ACC112 (cell line): ENCODE measurements around the gene TRIM7.
"Not testable (repeated sequence)": the region's sequence is repeated elsewhere in the genome, so short reads cannot be mapped to it uniquely, and the experiment has no call there.

Experiments
- H2AFZ ChIP-seq: fragments of 200-600 bp; sonication (generic); one replicate; pipeline ENCODE4 v1.6.0; 2017; ENCODE audit warnings: antibody characterized with exemption, low read length; ENCODE audit not compliant: unreplicated experiment
- H3K27ac ChIP-seq: fragments of 200-600 bp; sonication (generic); 2 replicates; pipeline ENCODE4 v1.5.1; 2014; ENCODE audit warnings: low read depth, mild to moderate bottlenecking, antibody characterized with exemption, low read length, moderate library complexity
- H3K27me3 ChIP-seq: fragments of 200-600 bp; sonication (generic); 2 replicates; pipeline ENCODE4 v1.6.1; 2014; ENCODE audit warnings: mild to moderate bottlenecking, antibody characterized with exemption, low read length, moderate library complexity, mixed read lengths; ENCODE audit not compliant: insufficient read depth
- H3K36me3 ChIP-seq: fragments of 200-600 bp; sonication (generic); 2 replicates; pipeline ENCODE4 v1.6.1; 2016; ENCODE audit warnings: mild to moderate bottlenecking, antibody characterized with exemption, low read length, moderate library complexity, mixed read lengths; ENCODE audit not compliant: insufficient read depth
- H3K4me1 ChIP-seq: fragments of 200-600 bp; sonication (generic); one replicate; pipeline ENCODE4 v1.6.1; 2016; ENCODE audit warnings: low read length, mixed read lengths; ENCODE audit not compliant: insufficient read depth, unreplicated experiment, control insufficient read depth
- H3K4me3 ChIP-seq: fragments of 200-600 bp; sonication (generic); 2 replicates; pipeline ENCODE4 v1.5.1; 2014; ENCODE audit warnings: mild to moderate bottlenecking, low read depth, low read length
- H3K79me2 ChIP-seq: fragments of 200-600 bp; sonication (generic); one replicate; pipeline ENCODE4 v1.6.0; 2016; ENCODE audit warnings: low read length; ENCODE audit not compliant: control insufficient read depth, unreplicated experiment, insufficient read depth

Gene TRIM7

DNA sequence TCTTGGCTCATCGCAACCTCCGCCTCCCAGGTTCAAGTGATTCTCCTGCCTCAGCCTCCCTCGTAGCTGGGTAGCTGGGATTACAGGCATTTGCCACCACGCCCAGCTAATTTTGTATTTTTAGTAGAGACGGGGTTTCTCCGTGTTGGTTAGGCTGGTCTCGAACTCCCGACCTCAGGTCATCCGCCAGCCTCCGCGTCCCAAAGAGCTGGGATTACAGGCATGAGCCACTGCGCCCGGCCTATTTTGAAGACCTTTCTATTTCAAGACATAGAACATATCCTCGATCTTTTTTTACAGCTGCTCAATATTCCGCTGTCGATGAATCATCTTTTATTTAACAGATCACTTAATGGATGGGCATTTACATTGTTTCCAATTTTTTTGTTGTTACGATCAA is 5.7 kb upstream of the TRIM7 start:
- H3K36me3 ChIP-seq, H3K4me3 ChIP-seq, H3K27ac ChIP-seq, H3K79me2 ChIP-seq, H3K27me3 ChIP-seq, H2AFZ ChIP-seq, H3K4me1 ChIP-seq: not testable (repeated sequence)

DNA sequence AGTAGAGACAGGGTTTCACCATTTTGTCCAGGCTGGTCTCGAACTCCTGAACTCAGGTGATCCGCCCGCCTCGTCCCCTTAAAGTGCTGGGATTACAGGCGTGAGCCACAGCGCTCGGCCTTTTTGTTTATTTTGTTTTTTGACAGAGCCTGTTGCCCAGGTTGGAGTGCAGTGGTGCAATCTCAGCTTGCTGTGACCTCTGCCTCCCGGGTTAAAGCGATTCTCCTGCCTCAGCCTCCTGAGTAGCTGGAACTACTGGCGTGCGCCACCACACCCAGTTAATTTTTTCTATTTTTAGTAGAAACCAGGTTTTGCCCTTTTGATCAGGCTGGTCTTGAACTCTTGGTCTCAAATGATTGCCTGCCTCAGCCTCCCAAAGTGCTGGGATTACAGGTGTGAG is 5.2 kb upstream of the TRIM7 start:
- H3K36me3 ChIP-seq, H3K79me2 ChIP-seq, H3K27ac ChIP-seq, H3K27me3 ChIP-seq, H3K4me3 ChIP-seq, H2AFZ ChIP-seq, H3K4me1 ChIP-seq: not testable (repeated sequence)

DNA sequence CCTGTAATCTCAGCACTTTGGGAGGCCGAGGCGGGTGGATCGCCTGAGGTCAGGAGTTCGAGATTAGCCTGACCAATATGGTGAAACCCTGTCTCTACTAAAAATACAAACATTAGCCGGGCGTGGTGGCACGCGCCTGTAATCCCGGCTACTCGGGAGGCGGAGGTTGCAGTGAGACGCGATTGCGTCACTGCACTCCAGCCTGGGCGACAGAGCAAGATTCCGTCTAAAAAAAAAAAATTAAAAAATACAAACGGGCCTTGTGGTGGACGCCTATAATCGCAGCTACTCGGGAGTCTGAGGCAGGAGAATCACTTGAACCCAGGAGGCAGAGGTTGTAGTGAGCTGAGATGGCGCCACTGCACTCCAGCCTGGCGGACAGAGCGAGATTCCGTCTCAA is 4.0 kb upstream of the TRIM7 start:
- H3K27ac ChIP-seq, H3K79me2 ChIP-seq, H3K4me3 ChIP-seq, H3K27me3 ChIP-seq, H2AFZ ChIP-seq, H3K4me1 ChIP-seq, H3K36me3 ChIP-seq: not testable (repeated sequence)

DNA sequence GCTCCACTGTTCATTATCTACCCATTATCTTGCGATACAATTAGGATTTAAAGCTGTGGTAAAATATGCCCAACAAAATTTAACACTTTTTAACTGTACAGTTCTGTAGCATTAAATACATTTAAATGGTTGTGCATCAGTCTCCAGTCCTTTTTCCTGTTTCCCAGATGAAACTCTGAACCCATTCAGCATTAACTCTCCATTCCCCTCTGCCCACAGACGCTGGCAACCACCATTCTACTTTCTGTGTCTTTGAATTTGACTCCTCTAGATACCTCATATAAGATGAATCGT is 2.9 kb upstream of the TRIM7 start:
- Histone ChIP-seq H3K79me2 (no peaks in the 10 kb centered on the region), H3K4me3 (peak overlapping the region; percentile 82; the same call in 1 of the 2 replicates), H3K4me1 (peaks cover 4% of the 10 kb centered on the region), H3K27ac (no peak overlapping the region), H2AFZ (no peak overlapping the region), H3K36me3 (no peaks in the 10 kb centered on the region), H3K27me3 (no peaks in the 10 kb centered on the region; the same call in 1 of the 2 replicates)

DNA sequence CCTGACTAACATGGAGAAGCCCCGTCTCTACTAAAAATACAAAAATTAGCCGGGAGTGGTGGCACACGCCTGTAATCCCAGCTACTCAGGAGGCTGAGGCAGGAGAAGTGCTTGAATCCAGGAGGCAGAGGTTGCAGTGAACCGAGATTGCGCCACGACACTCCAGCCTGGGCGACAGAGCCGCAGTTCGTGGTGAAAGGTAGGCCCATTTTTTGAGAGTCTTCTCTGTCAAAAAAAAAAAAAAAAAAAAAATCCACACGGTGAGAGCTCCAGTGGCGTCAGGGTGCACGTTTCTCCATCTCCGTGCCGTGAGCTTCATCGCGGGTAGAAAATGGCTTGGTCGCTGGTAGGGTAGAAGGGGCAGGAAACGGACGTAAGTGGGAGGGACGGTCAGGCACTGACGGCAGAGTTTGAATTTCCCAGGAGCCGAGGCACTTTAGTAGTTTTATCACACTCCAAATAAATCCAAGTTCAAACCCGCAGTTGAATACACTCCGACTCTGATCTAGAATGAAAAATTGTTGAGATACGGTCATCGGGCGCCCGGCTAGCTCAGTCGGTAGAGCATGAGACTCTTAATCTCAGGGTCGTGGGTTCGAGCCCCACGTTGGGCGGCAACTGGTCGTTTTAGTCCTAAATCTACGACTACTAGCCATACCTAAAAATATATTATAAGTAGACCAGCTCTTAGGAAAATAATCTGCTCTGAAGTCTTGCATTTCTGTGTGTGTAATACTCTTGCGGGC is 2.4 kb upstream of the TRIM7 start:
- Histone ChIP-seq H3K27ac (peak overlapping the region; percentile 83), H3K36me3 (no peaks in the 10 kb centered on the region), H3K27me3 (no peaks in the 10 kb centered on the region; the same call in 1 of the 2 replicates)

DNA sequence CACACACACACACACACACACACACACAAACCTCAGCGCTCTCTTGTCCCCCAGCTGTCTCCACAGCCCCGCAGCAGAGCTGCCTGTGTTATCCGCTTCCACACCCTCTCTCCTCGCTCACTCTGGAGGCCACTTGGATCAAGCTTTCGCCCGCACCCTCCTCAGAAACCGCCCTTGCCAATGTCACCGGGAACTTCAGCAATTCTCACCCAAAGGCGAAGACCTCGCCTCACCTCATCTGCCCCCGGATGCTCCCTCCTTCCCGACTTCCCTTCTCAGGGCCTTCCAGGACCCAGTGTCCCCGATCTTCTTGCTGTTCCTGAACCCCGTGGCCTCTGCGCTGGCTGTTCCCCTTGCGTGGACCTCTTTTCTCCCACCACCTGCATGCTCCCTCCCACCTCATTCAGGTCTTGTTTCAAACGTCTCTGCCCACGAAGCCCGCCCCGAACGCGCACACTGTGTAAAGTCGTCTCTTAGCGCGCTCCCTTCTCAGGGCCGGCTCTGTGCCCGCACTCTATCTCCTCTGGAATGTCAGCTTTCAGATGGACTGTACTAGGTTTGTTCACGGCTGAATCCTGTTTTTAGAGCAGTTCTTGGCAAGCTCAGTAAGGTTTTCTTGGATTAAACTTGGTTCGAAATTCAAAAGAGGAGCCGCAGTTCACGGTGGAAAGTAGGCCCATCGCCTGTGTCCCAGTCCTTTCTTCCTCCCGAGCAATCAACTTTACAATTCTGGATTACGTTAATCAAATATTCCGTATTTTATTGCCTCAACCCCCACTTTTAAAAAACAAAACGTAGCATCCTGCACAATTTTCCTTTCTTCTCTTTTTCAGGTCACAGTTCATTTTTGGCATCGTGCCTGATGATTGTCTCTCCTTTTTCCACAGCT is 1.0 kb upstream of the TRIM7 start:
- no peak overlapping the region for H2AFZ ChIP-seq
- no peaks in the 10 kb centered on the region for H3K79me2 ChIP-seq
- peak overlapping the region; percentile 82 for H3K4me3 ChIP-seq
- no peak overlapping the region for H3K27ac ChIP-seq
- H3K4me1 ChIP-seq = peaks cover 4% of the 10 kb centered on the region
- no peaks in the 10 kb centered on the region for H3K36me3 ChIP-seq
- H3K27me3 ChIP-seq = no peaks in the 10 kb centered on the region; the same call in 1 of the 2 replicates

More for the DNA sequence above, 2.4 kb upstream of the TRIM7 start:
- peak overlapping the region; percentile 82 for H3K4me3 ChIP-seq
- H2AFZ ChIP-seq = peak overlapping the region; percentile 66
- H3K79me2 ChIP-seq = no peaks in the 10 kb centered on the region
- peaks cover 4% of the 10 kb centered on the region for H3K4me1 ChIP-seq

DNA sequence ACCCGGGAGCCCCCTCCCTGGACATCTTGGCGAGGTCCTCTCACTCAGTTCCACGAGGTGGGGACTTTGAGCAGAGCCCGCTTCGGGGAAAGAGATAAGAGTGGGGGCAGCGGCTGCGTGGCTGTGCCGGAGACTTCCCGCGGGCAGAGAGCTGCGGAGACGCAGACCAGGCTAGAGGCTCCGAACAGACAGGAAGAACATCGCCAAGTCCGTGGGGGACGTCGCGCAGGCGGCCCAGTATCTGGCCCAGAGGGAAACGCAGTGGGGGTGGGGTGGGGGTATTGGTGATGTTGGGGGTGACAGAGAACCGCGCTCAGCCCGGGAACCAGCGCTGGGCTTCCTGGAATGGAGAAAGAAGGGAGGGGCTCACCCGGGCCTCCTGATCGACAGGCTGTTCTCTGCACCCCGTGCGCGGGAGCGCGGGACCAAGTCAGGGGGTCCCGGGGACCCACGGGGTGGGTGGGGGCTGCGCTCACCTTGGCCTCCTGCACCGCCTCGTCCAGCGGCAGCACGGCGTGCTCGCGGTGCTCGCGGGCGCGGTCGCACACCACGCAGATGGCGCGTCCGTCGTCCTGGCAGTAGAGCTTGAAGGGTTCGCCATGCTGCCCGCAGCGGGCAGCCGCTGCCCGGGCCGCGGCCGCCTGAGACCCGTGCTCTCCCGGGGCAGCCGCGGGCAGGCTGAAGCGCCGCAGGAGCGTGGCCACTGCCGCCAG is 727 bp downstream of the TRIM7 start:
- H3K36me3 ChIP-seq = no peaks in the 10 kb centered on the region
- H3K27ac ChIP-seq = no peak overlapping the region
- H2AFZ ChIP-seq = peak overlapping the region; percentile 10
- no peaks in the 10 kb centered on the region for H3K79me2 ChIP-seq
- peak overlapping the region; percentile 82 for H3K4me3 ChIP-seq
- H3K27me3 ChIP-seq = no peaks in the 10 kb centered on the region; the same call in 1 of the 2 replicates
- peaks cover 4% of the 10 kb centered on the region for H3K4me1 ChIP-seq

DNA sequence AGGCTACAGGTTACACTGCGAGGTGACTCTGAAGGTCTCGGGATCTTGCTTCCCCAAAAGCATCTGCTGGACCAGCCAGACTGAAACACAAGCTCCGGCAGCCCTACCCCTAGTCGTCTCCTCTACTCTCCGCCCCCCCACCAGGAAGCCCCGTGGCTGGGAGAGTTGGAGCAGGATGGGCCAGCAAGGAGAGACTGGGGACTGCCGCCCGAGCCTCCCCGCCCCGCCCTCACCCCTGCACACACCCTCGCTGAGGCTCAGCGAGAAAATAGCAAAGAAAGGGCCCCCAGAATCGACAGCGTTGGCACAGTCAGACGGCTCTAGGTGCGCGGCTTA is 1.3 kb downstream of the TRIM7 start:
- Histone ChIP-seq H3K79me2 (no peaks in the 10 kb centered on the region), H3K27me3 (no peaks in the 10 kb centered on the region; the same call in 1 of the 2 replicates), H3K4me1 (peaks cover 5% of the 10 kb centered on the region), H3K4me3 (peak overlapping the region; percentile 82), H3K27ac (no peak overlapping the region), H2AFZ (peak overlapping the region; percentile 10), H3K36me3 (no peaks in the 10 kb centered on the region)

DNA sequence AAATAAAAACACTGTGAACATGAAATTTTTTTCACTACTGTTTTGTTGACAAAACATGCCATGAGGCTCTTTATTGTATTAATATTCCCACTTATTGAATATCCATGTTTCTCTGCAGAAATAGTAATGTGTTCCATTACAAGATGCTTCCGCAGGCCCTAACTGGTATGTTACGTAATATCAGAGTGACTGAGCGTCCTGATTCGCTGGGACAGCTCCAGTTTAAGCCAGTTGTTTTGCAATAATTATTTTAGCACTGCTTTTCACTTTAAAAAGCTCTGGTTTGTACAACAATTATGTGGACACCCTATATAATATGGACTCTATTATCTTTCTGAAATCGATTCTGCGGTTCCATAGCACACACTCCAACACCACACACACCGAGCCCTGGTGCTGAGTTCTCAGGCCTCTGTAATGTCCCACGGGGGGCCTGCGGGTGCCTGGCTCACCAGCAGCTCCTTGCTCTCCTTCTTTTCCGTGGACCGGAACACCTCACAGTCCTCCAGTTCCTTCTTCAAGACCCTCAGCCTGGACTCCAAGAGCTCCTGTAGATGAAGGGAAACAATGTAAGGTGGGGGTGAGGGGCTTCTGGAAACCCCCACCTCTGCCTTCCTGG is 1.8 kb downstream of the TRIM7 start:
- peaks cover 10% of the 10 kb centered on the region for H3K4me1 ChIP-seq
- no peaks in the 10 kb centered on the region for H3K79me2 ChIP-seq
- H3K4me3 ChIP-seq = peak overlapping the region; percentile 82; the same call in 1 of the 2 replicates
- H2AFZ ChIP-seq = no peak overlapping the region
- H3K27me3 ChIP-seq = no peaks in the 10 kb centered on the region; the same call in 1 of the 2 replicates
- H3K27ac ChIP-seq = no peak overlapping the region
- H3K36me3 ChIP-seq = no peaks in the 10 kb centered on the region

DNA sequence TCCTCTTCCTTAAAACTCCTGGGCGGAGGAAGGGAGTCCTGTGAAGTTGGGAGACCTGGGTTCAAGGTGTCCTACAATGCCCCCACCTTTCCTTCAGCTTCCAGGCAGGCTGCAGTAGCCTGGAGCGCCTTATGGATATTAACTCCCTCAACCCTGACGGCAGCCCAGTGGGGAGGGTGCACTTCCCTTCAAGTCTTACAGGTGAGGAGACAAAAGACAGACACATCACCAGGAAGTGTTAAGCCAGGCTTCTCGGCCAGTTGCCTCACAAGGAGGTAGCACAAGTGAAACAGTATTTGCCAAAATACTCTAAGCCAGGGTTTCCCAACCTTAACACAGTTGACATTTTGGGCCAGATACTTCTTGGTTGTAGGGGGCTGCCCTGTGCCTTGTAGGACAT is 4.2 kb downstream of the TRIM7 start:
- H3K79me2 ChIP-seq = no peaks in the 10 kb centered on the region
- no peaks in the 10 kb centered on the region; the same call in 1 of the 2 replicates for H3K27me3 ChIP-seq
- no peak overlapping the region for H3K27ac ChIP-seq
- no peak overlapping the region for H3K4me3 ChIP-seq
- no peak overlapping the region for H2AFZ ChIP-seq
- peaks cover 14% of the 10 kb centered on the region for H3K4me1 ChIP-seq
- H3K36me3 ChIP-seq = no peaks in the 10 kb centered on the region
